GM18505 (cell line): ENCODE results near the gene SNRPB2.

Experiments
- ATAC-seq: cut with Tn5 transposase; IDR thresholded peaks from one replicate; pipeline ENCODE4 v1.9.1; 2021; ENCODE audit not compliant: unreplicated experiment
- POLR2A ChIP-seq: IDR thresholded peaks from 4 replicates; pipeline ENCODE4 v1.6.1; 2011; ENCODE audit warnings: borderline replicate concordance; ENCODE audit not compliant: insufficient read depth, insufficient read length; ENCODE audit errors: extremely low read depth

Gene SNRPB2

DNA sequence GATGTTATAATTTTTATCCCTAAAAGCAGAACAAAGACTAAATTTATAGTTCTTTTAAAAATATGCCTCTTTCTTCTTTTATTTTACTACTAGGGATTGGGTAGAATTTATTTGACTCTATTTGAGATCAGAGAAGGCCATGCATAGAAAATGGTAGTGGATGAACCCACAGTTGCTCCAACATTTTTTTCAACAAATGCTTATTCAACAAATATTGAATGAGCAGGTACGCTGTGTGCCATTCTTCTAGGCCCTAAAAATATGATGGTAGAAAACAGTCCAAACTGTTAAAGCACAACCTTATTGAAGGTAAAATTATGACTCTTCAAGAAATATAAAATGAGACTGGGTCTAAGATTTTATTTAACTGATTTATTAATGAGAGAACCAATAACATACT is 48.3 kb downstream of the SNRPB2 start:
- ATAC-seq, result no peak
- TF ChIP-seq POLR2A, result no peak

DNA sequence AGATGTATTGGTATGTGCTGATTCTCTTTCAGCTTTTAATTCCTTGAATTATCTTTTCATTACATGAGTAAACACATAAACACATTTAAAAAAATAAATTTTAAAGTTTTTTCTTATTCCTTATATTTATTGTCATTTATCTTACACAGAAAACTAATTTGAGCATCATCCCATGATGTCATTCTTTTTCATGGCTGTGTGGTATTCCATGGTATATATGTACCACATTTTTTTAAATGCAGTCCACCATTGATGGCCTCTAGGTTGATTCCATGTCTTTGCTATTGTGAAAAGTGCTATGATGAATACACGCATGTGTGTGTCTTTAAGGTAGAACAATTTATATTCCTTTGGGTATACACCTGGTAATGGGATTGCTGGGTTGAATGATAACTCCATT is 51.7 kb downstream of the SNRPB2 start:
- no peak for ATAC-seq
- TF ChIP-seq POLR2A, result no peak

DNA sequence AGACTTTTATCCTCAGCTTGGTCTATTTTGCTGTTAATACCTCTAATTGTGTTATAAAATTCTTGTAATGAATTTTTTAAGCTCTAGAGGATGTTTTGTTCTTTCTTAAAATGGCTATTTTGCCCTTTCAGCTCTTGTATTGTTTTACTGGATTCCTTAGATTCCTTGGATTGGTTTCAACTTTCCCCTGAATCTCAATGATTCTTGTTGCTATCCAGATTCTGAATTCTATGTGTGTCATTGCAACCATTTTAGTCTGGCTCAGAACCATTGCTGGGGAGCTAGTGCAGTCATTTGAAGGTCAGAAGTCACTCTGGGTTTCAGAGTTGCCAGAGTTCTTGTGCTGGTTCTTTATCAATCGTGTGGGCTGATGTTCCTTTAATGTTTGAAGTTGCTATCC is 55.4 kb downstream of the SNRPB2 start:
- TF ChIP-seq POLR2A, result no peak
- no peak for ATAC-seq
